H1 (cell line): Measurements from ENCODE around the gene ZFHX2. TPM values are rescaled to one million over a fixed set of nuclear protein-coding genes. Genes with fewer than 3 reads are reported as not detected.

ENCODE experiments used
- CTCF ChIA-PET: fragments of 300-600 bp; sonication (Branson Sonifier 250); formaldehyde crosslinking; loops from one replicate; lab custom pipeline; 2021; ENCODE audit not compliant: partially characterized antibody; lab: Charles Lee
- POLR2A ChIA-PET: fragments of 300-600 bp; sonication (Branson Sonifier 250); formaldehyde crosslinking; loops from one replicate; lab custom pipeline; 2021; ENCODE audit warnings: inconsistent platforms; ENCODE audit not compliant: partially characterized antibody; lab: Charles Lee
- DNase-seq, 2 experiments: peaks; one replicate each; pipeline versions ENCODE4 v3.0.0 to v3.0.0-alpha.2; 2010 to 2022; ENCODE audit warnings: low spot score in 2 of 2, low read depth in 1 of 2, mixed read lengths in 1 of 2
- FAIRE-seq: peaks from 2 replicates; lab custom pipeline; 2011; peaks lifted over from hg19 to GRCh38; lab: Jason Lieb, UNC
- H2AFZ ChIP-seq: 2 replicates; pipeline ENCODE4 v1.8.1; 2012; ENCODE audit warnings: low read length, inconsistent platforms
- H2AK5ac ChIP-seq: 2 replicates; pipeline ENCODE4 v1.6.1; 2013; ENCODE audit warnings: low read depth, low read length
- H2BK120ac ChIP-seq: replicated peaks from 2 replicates; pipeline ENCODE3; 2013; ENCODE audit warnings: low read depth, low read length, inconsistent platforms
- H2BK12ac ChIP-seq: 2 replicates; pipeline ENCODE4 v1.6.1; 2013; ENCODE audit warnings: low read depth, low read length
- H2BK15ac ChIP-seq: 2 replicates; pipeline ENCODE4 v1.6.1; 2013; ENCODE audit warnings: low read length
- H2BK20ac ChIP-seq: 2 replicates; pipeline ENCODE4 v1.6.1; 2013; ENCODE audit warnings: low read length
- H2BK5ac ChIP-seq: 2 replicates; pipeline ENCODE4 v1.6.1; 2013; ENCODE audit warnings: low read depth, low read length
- H3K14ac ChIP-seq: 2 replicates; pipeline ENCODE4 v1.6.1; 2013; ENCODE audit warnings: inconsistent platforms; ENCODE audit not compliant: insufficient read length
- H3K18ac ChIP-seq: 2 replicates; pipeline ENCODE4 v1.6.1; 2013; ENCODE audit warnings: low read length; ENCODE audit errors: extremely low read depth
- H3K23ac ChIP-seq: 2 replicates; pipeline ENCODE4 v1.6.1; 2013; ENCODE audit warnings: inconsistent platforms; ENCODE audit not compliant: insufficient read length
- H3K23me2 ChIP-seq: 2 replicates; pipeline ENCODE4 v1.6.1; 2013; ENCODE audit warnings: low read depth, low read length
- H3K27ac ChIP-seq: 2 replicates; pipeline ENCODE4 v1.6.1; 2011; ENCODE audit warnings: low read depth, low read length, inconsistent platforms
- H3K27me3 ChIP-seq, 4 experiments: replicated peaks in 1 of 4; 1 replicate in 1 of 4; 2 replicates in 3 of 4; pipeline versions ENCODE4 v1.6.1 to v1.8.1; 2011 to 2013; ENCODE audit warnings: low read length in 3 of 4, mild to moderate bottlenecking in 3 of 4, inconsistent platforms in 2 of 4, mixed read lengths in 2 of 4, moderate library complexity in 1 of 4; ENCODE audit not compliant: control insufficient read depth in 3 of 4, insufficient read depth in 3 of 4; ENCODE audit errors: extremely low read depth in 1 of 4
- H3K36me3 ChIP-seq, 4 experiments: 2 replicates each; pipeline versions ENCODE4 v1.6.1 to v1.8.1; 2011 to 2013; ENCODE audit warnings: mild to moderate bottlenecking in 4 of 4, low read length in 3 of 4, moderate library complexity in 2 of 4, control low read depth in 1 of 4, inconsistent platforms in 1 of 4; ENCODE audit not compliant: insufficient read depth in 4 of 4, control insufficient read depth in 2 of 4
- H3K4ac ChIP-seq: replicated peaks from 2 replicates; pipeline ENCODE3; 2013; ENCODE audit warnings: low read length, low read depth, mixed read lengths, inconsistent platforms; ENCODE audit not compliant: insufficient read length
- H3K4me1 ChIP-seq, 4 experiments: replicated peaks in 1 of 4; 1 replicate in 1 of 4; 2 replicates in 3 of 4; pipeline versions ENCODE4 v1.6.1 to v1.8.1; 2011 to 2013; ENCODE audit warnings: low read length in 3 of 4, inconsistent platforms in 2 of 4, mixed read lengths in 1 of 4; ENCODE audit not compliant: insufficient read depth in 4 of 4, control insufficient read depth in 3 of 4
- H3K4me2 ChIP-seq, 2 experiments: 2 replicates each; pipeline versions ENCODE4 v1.6.1 to v1.8.1; 2011 to 2013; ENCODE audit warnings: low read depth in 2 of 2, low read length in 2 of 2, control low read depth in 1 of 2, inconsistent platforms in 1 of 2, mild to moderate bottlenecking in 1 of 2; ENCODE audit not compliant: insufficient read depth in 1 of 2
- H3K4me3 ChIP-seq, 4 experiments: fragments of 200-600, 300-600 bp in 1 of 4; sonication (generic), shearing (Covaris generic), sonication (Bioruptor Twin) in 1 of 4; 2 replicates each; pipeline versions ENCODE4 v1.5.1 to v1.8.1; 2011 to 2016; ENCODE audit warnings: low read length in 4 of 4, low read depth in 3 of 4, control low read depth in 2 of 4, inconsistent platforms in 2 of 4, mild to moderate bottlenecking in 2 of 4, mixed read lengths in 1 of 4, moderate library complexity in 1 of 4; ENCODE audit not compliant: insufficient read depth in 2 of 4; ENCODE audit errors: extremely low read depth in 1 of 4
- H3K56ac ChIP-seq: replicated peaks from 2 replicates; pipeline ENCODE3; 2013; ENCODE audit warnings: low read depth, mild to moderate bottlenecking, mixed read lengths, low read length, inconsistent platforms; ENCODE audit not compliant: insufficient read length
- H3K79me1 ChIP-seq: 2 replicates; pipeline ENCODE4 v1.6.1; 2013; ENCODE audit warnings: low read depth, low read length, control low read depth
- H3K79me2 ChIP-seq, 2 experiments: 2 replicates each; pipeline versions ENCODE4 v1.6.1 to v1.8.1; 2012 to 2013; ENCODE audit warnings: low read length in 2 of 2, mild to moderate bottlenecking in 2 of 2, inconsistent platforms in 1 of 2; ENCODE audit not compliant: insufficient read depth in 2 of 2, control insufficient read depth in 1 of 2
- H3K9ac ChIP-seq, 4 experiments: replicated peaks in 1 of 4; 1 replicate in 1 of 4; 2 replicates in 3 of 4; pipeline versions ENCODE4 v1.6.1 to v1.8.1; 2011 to 2013; ENCODE audit warnings: low read depth in 3 of 4, low read length in 3 of 4, control low read depth in 2 of 4, mild to moderate bottlenecking in 2 of 4, moderate library complexity in 2 of 4, inconsistent platforms in 1 of 4; ENCODE audit errors: extremely low read depth in 1 of 4
- H3K9me3 ChIP-seq, 2 experiments: 2 replicates each; pipeline versions ENCODE4 v1.6.1 to v1.8.1; 2012 to 2013; ENCODE audit warnings: mild to moderate bottlenecking in 2 of 2, moderate library complexity in 2 of 2, control low read depth in 1 of 2, inconsistent platforms in 1 of 2, low read depth in 1 of 2, low read length in 1 of 2, mixed read lengths in 1 of 2; ENCODE audit not compliant: insufficient read depth in 2 of 2
- H4K20me1 ChIP-seq, 2 experiments: replicated peaks in 1 of 2; 2 replicates each; pipeline versions ENCODE3 to v1.8.1; 2011 to 2013; ENCODE audit warnings: inconsistent platforms in 2 of 2, low read length in 2 of 2, mild to moderate bottlenecking in 1 of 2; ENCODE audit not compliant: insufficient read depth in 2 of 2, control insufficient read depth in 1 of 2
- H4K5ac ChIP-seq: 2 replicates; pipeline ENCODE4 v1.6.1; 2013; ENCODE audit warnings: low read length, low read depth, mixed read lengths, inconsistent platforms; ENCODE audit not compliant: insufficient read length
- H4K8ac ChIP-seq: 2 replicates; pipeline ENCODE4 v1.8.0; 2013; ENCODE audit warnings: mild to moderate bottlenecking, moderate library complexity, low read length, inconsistent platforms; ENCODE audit not compliant: insufficient read depth; ENCODE audit errors: extremely low read depth
- H4K91ac ChIP-seq: replicated peaks from 2 replicates; pipeline ENCODE3; 2013; ENCODE audit warnings: low read length, mixed read lengths, inconsistent platforms; ENCODE audit not compliant: insufficient read length
- CBX5 ChIP-seq: fragments of 300-800, 300-1000 bp; sonication (generic); IDR thresholded peaks from 2 replicates; pipeline ENCODE4 v1.7.1; 2016; ENCODE audit warnings: antibody characterized with exemption, low read length, low read depth
- EGR1 ChIP-seq: IDR thresholded peaks from 2 replicates; pipeline ENCODE4 v1.6.1; 2011; ENCODE audit warnings: low read depth, low read length, borderline replicate concordance
- NRF1 ChIP-seq: IDR thresholded peaks from 2 replicates; pipeline ENCODE4 v1.6.1; 2011; ENCODE audit warnings: mild to moderate bottlenecking, low read depth, low read length, improper control_type of control experiment
- POLR2AphosphoS5 ChIP-seq: IDR thresholded peaks from 2 replicates; pipeline ENCODE4 v1.6.1; 2011; ENCODE audit warnings: low read depth, low read length
- SP1 ChIP-seq: IDR thresholded peaks from 2 replicates; pipeline ENCODE4 v1.6.1; 2011; ENCODE audit warnings: low read depth, low read length
- WGBS, 2 experiments: shearing (Covaris generic) in 1 of 2; methylation state at CpG; one replicate each; pipeline versions ENCODE4 v1.1.6 to v1.1.7; 2013 to 2015; ENCODE audit warnings: low lambda C conversion rate in 2 of 2, mixed read lengths in 2 of 2, inconsistent platforms in 1 of 2, low coverage in 1 of 2, missing lambda C conversion rate in 1 of 2; ENCODE audit not compliant: insufficient replicate concordance in 2 of 2, insufficient coverage in 1 of 2, insufficient read length in 1 of 2; ENCODE audit errors: extremely low coverage in 1 of 2, missing lambda C conversion rate in 1 of 2; 5-methylcytosine and 5-hydroxymethylcytosine counted together
- polyA plus RNA-seq, 7 experiments: library from polyadenylated mRNA; depleted of rRNA in 3 of 7; stranded (reverse) in 5 of 7; unstranded in 2 of 7; fragments of >200 nt in 5 of 7; fragments of 200-250 nt in 2 of 7; gene quantifications; 1 replicate in 5 of 7; 2 replicates in 1 of 7; 4 replicates in 1 of 7; pipeline versions ENCODE4 v1.2.1 to v1.2.3, GENCODE V29; 2011 to 2013; ENCODE audit warnings: missing spikeins in 2 of 7, mixed read lengths in 2 of 7
- total RNA-seq: library from RNA; stranded (reverse); fragmentation: NEBNext Ultra II Directional; extraction: Animal tissue kit (Norgen Biotek cat#: 25700); gene quantifications from 2 replicates; pipeline ENCODE4 v1.2.1, GENCODE V29; 2021

Gene ZFHX2
- total and polyA plus RNA-seq, 2 of the 8 experiments (the other 6 are each of a cell fraction or from before 2014, with no cell fraction given) = 2.7 to 27.0 TPM

DNA sequence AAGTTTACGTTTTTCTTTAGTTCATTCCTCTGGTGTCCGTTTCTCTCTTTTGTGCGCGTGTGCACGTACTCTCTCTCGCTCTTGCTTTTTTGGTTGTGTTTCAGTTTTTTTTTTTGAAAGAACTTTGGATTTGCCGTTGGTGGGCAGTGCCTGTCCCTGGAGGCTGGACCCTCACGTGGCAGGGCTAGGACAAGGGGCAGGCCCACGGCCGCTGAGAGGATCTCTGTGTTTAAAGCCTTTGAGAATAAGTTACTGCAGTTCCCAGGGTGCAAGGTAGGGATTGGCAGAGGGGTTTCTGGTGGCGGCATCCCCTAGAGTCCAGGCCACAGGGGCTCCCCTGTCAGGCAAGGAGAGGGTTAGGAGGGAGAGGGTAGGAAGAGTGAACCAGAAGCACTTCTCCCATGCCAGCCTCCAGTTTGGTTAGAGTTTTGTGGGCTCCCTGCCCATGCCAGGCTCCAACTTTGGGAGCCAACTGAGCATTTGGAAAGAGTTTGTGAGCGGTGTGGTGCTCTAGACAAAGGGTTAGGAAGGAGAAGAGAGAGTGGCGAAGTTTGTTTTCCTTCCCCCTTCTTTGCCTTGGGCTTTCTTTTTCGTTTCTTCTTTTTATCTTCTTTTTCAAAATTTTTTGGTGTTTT, 30.5 kb downstream of the ZFHX2 start:
- Histone ChIP-seq H2BK12ac (no peak overlapping the region), H2AK5ac (no peak overlapping the region; the same call in 1 of the 2 replicates), H3K4me1 (peaks cover 7 to 13% (median 10%) of the 10 kb centered on the region in 4 experiments), H4K8ac (0 out of 2 replicates have a peak overlapping the region, but pooled peaks have one; percentile 23), H4K5ac (no peak overlapping the region), H3K4me3 (no peak overlapping the region), H3K36me3 (peaks cover 0 to 21% (median 7%) of the 10 kb centered on the region in 4 experiments; a peak in 6 of 8 replicates), H2BK120ac (no peak overlapping the region), H3K18ac (no peak overlapping the region), H2AFZ (no peak overlapping the region), H3K23me2 (no peaks in the 10 kb centered on the region), H2BK20ac (no peak overlapping the region), H2BK15ac (no peak overlapping the region), H3K79me1 (no peaks in the 10 kb centered on the region), H4K91ac (no peak overlapping the region), H3K27me3 (0 out of 7 replicates have a peak, but pooled peaks cover 0 to 4% (median 0%) of the 10 kb centered on the region in 4 experiments), H3K4me2 (no peak overlapping the region), H3K9ac (no peak overlapping the region; a peak in 1 of 7 replicates), H3K23ac (no peak overlapping the region), H3K4ac (no peak overlapping the region)
- POLR2A ChIA-PET = interaction anchor here (0.9 to 52.7 kb wide), 5 partner anchors 8 to 39 kb away, joined by 4 to 1523 read pairs (median 12); partner anchors contain the start of genes AP1G2, THTPA and ZFHX2
- WGBS, 2 experiments = 90% methylated on average over 8 of the region's 14 CpGs; no CpG with 5 or more reads in 1 of the 2 experiments
- no peak for FAIRE-seq
- no peak for DNase-seq
- TF ChIP-seq NRF1 (no peak), POLR2AphosphoS5 (0 out of 2 replicates have a peak, but pooled peaks have one; percentile 12), EGR1 (no peak), CBX5 (no peak), SP1 (no peak)
- TF ChIP-seq, all 59 proteins: peak for 1
- Histone ChIP-seq H2BK5ac (no peak overlapping the region), H3K14ac (no peak overlapping the region), H3K9me3 (no peaks in the 10 kb centered on the region), H3K79me2 (no peaks in the 10 kb centered on the region), H3K27ac (no peak overlapping the region), H4K20me1 (no peaks in the 10 kb centered on the region), H3K56ac (no peak overlapping the region)
- CTCF ChIA-PET = interaction anchor here (0.6 to 70.5 kb wide), 8 partner anchors 10 to 398 kb away, joined by 3 to 2092 read pairs (median 14); partner anchors contain the start of genes AP1G2, NGDN, THTPA and ZFHX2
